Measurements from ENCODE around the gene CLDN5.

- TF ChIP-seq, protein P1, sequence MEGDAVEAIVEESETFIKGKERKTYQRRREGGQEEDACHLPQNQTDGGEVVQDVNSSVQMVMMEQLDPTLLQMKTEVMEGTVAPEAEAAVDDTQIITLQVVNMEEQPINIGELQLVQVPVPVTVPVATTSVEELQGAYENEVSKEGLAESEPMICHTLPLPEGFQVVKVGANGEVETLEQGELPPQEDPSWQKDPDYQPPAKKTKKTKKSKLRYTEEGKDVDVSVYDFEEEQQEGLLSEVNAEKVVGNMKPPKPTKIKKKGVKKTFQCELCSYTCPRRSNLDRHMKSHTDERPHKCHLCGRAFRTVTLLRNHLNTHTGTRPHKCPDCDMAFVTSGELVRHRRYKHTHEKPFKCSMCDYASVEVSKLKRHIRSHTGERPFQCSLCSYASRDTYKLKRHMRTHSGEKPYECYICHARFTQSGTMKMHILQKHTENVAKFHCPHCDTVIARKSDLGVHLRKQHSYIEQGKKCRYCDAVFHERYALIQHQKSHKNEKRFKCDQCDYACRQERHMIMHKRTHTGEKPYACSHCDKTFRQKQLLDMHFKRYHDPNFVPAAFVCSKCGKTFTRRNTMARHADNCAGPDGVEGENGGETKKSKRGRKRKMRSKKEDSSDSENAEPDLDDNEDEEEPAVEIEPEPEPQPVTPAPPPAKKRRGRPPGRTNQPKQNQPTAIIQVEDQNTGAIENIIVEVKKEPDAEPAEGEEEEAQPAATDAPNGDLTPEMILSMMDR (IDR thresholded peaks at IDR 0.05 in 8 of 11, conservative IDR thresholded peaks at IDR 0.05 in 3 of 11): no peak
- no peak for TF ChIP-seq POLR2A (IDR thresholded peaks at IDR 0.05)
These were observed 47.8 kb upstream of the CLDN5 start for GRCh38 chr22:19571995-19572394.
